Prostate gland (tissue), 2 donors: Measurements from ENCODE around the gene ADAT2. TPM values are rescaled to one million over a fixed set of nuclear protein-coding genes. Genes with fewer than 3 reads are reported as not detected.

Source experiments
- DNase-seq: peaks from one replicate; pipeline ENCODE4 v3.0.0-alpha.2; 2019; ENCODE audit warnings: low spot score
- H3K27ac ChIP-seq, 2 donors: fragments of 200-600 bp; sonication (generic); 2 replicates each; pipeline ENCODE4 v1.5.1; 2017 to 2019
- H3K27me3 ChIP-seq: fragments of 200-600 bp; sonication (generic); replicated peaks from 2 replicates; pipeline ENCODE4 v1.5.1; 2019; ENCODE audit not compliant: insufficient read depth
- H3K36me3 ChIP-seq, 2 donors: fragments of 200-600 bp; sonication (generic); 1 replicate in 1 of 2; 2 replicates in 1 of 2; pipeline versions ENCODE4 v1.5.1 to v1.8.1; 2017 to 2019
- H3K4me1 ChIP-seq: fragments of 200-600 bp; sonication (generic); replicated peaks from 2 replicates; pipeline ENCODE4 v1.5.1; 2019
- H3K4me3 ChIP-seq, 2 donors: fragments of 200-600 bp; sonication (generic); 2 replicates each; pipeline ENCODE4 v1.5.1; 2017 to 2019
- H3K9me3 ChIP-seq: fragments of 200-600 bp; sonication (generic); 2 replicates; pipeline ENCODE4 v1.5.1; 2017
- CTCF ChIP-seq, 4 experiments: fragments of 200-600 bp in 2 of 4; fragments of 450-650 bp in 2 of 4; sonication (generic) in 2 of 4; IDR thresholded peaks; 1 replicate in 3 of 4; 2 replicates in 1 of 4; pipeline ENCODE4 v1.5.1; 2016 to 2019; ENCODE audit warnings: antibody characterized with exemption in 4 of 4, mild to moderate bottlenecking in 2 of 4, moderate library complexity in 2 of 4
- POLR2A ChIP-seq: fragments of 450-650 bp; IDR thresholded peaks from one replicate; pipeline ENCODE4 v1.6.1; 2016; ENCODE audit warnings: antibody characterized with exemption, mild to moderate bottlenecking
- POLR2AphosphoS5 ChIP-seq: sonication (generic); formaldehyde crosslinking; IDR thresholded peaks from one replicate; pipeline ENCODE4 v1.6.1; 2017; ENCODE audit warnings: antibody characterized with exemption
- WGBS: methylation state at CpG from one replicate; pipeline ENCODE4 v1.1.5; 2018; 5-methylcytosine and 5-hydroxymethylcytosine counted together
- intact Hi-C: fragments of 100-400 bp; cut with DNase I; formaldehyde crosslinking; loops from one replicate; pipeline ENCODE4 v1.14.2; 2022
- total RNA-seq, 2 donors: library from RNA; depleted of rRNA; stranded (reverse); fragments of >200 nt; gene quantifications; one replicate each; pipeline ENCODE4 v1.1.0, GENCODE V29; 2016

The ADAT2 gene
- total RNA-seq, 2 donors from 2014 or later: 3.2 to 4.2 TPM

- TF ChIP-seq CTCF (IDR thresholded peaks at IDR 0.05) (no peak), POLR2A (no peak), POLR2AphosphoS5 (no peak)
- no peak overlapping the region for H3K27ac ChIP-seq
- intact Hi-C loops: no loop called here
- H3K4me3 ChIP-seq: no peak overlapping the region
- no peak for DNase-seq
- no peaks in the 10 kb centered on the region for H3K27me3 ChIP-seq
- 78% methylated on average over 9 of the region's 9 CpGs for WGBS
- no peaks in the 10 kb centered on the region for H3K9me3 ChIP-seq
- H3K4me1 ChIP-seq: no peaks in the 10 kb centered on the region
- H3K36me3 ChIP-seq: no peaks in the 10 kb centered on the region
These were observed 44.9 kb downstream of the ADAT2 start for GRCh38 chr6:143405373-143406154.

- DNase-seq: no peak
- H3K36me3 ChIP-seq: no peaks in the 10 kb centered on the region
- no peaks in the 10 kb centered on the region for H3K9me3 ChIP-seq
- H3K4me3 ChIP-seq: no peak overlapping the region
- TF ChIP-seq POLR2AphosphoS5 (no peak), POLR2A (no peak), CTCF (IDR thresholded peaks at IDR 0.05) (no peak)
- intact Hi-C loops: no loop called here
- no peak overlapping the region for H3K27ac ChIP-seq
- no peaks in the 10 kb centered on the region for H3K4me1 ChIP-seq
- H3K27me3 ChIP-seq: no peaks in the 10 kb centered on the region
- 91% methylated on average over 7 of the region's 7 CpGs for WGBS
These were observed 47.7 kb downstream of the ADAT2 start for GRCh38 chr6:143402721-143403336.

GRCh38 chr6:143401636-143402370 is 48.7 kb downstream of the ADAT2 start:
- Histone ChIP-seq H3K36me3 (no peaks in the 10 kb centered on the region), H3K9me3 (no peaks in the 10 kb centered on the region), H3K27ac (no peak overlapping the region), H3K4me3 (no peak overlapping the region), H3K27me3 (no peaks in the 10 kb centered on the region), H3K4me1 (no peaks in the 10 kb centered on the region)
- 66% methylated on average over 5 of the region's 5 CpGs for WGBS
- no peak for TF ChIP-seq CTCF (IDR thresholded peaks at IDR 0.05)
- TF ChIP-seq POLR2AphosphoS5: no peak
- no peak for TF ChIP-seq POLR2A
- no peak for DNase-seq
- intact Hi-C loops: no loop called here

GRCh38 chr6:143401068-143401446 is 49.4 kb downstream of the ADAT2 start:
- no peaks in the 10 kb centered on the region for H3K27me3 ChIP-seq
- TF ChIP-seq POLR2A (no peak), POLR2AphosphoS5 (no peak), CTCF (IDR thresholded peaks at IDR 0.05) (no peak)
- H3K36me3 ChIP-seq: no peaks in the 10 kb centered on the region
- intact Hi-C loops: no loop called here
- no peak for DNase-seq
- no peaks in the 10 kb centered on the region for H3K4me1 ChIP-seq
- no peaks in the 10 kb centered on the region for H3K9me3 ChIP-seq
- no peak overlapping the region for H3K27ac ChIP-seq
- 34% methylated on average over 1 of the region's 1 CpG for WGBS
- no peak overlapping the region for H3K4me3 ChIP-seq
